CD4-positive, alpha-beta T cell (primary cell): Measurements from ENCODE around the gene GBGT1. TPM values are rescaled to one million over a fixed set of nuclear protein-coding genes. Genes with fewer than 3 reads are reported as not detected.
"Not testable (repeated sequence)": the region's sequence is repeated elsewhere in the genome, so short reads cannot be mapped to it uniquely, and the experiment has no call there.

ENCODE experiments used
- ATAC-seq: fragments of 200-7000 bp; cut with Tn5 transposase; one replicate; pipeline ENCODE4 v1.10.0; 2022; ENCODE audit warnings: mild to moderate bottlenecking; ENCODE audit not compliant: poor library complexity
- CTCF ChIA-PET: fragments of 350-600 bp; sonication (Branson Sonifier 250); formaldehyde crosslinking; loops from one replicate; lab custom pipeline; 2021; ENCODE audit warnings: antibody characterized with exemption, inconsistent platforms; lab: Charles Lee
- POLR2A ChIA-PET: fragments of 350-600 bp; sonication (Branson Sonifier 250); formaldehyde crosslinking; loops from one replicate; lab custom pipeline; 2021; ENCODE audit warnings: antibody characterized with exemption, inconsistent platforms; lab: Charles Lee
- DNase-seq, 14 experiments: peaks; one replicate each; pipeline ENCODE4 v3.0.0-alpha.2; 2013 to 2020; ENCODE audit warnings: mixed read lengths in 2 of 14
- H3K27ac ChIP-seq, 2 donors: one replicate each; pipeline versions ENCODE4 v1.5.1 to v1.7.0; 2013; ENCODE audit warnings: low read length in 2 of 2, low read depth in 1 of 2, mild to moderate bottlenecking in 1 of 2
- H3K27me3 ChIP-seq, 2 experiments: 1 replicate in 1 of 2; 2 replicates in 1 of 2; pipeline versions ENCODE4 v1.6.1 to v1.7.0; 2013; ENCODE audit warnings: low read length in 2 of 2, control low read depth in 1 of 2, mild to moderate bottlenecking in 1 of 2, moderate library complexity in 1 of 2; ENCODE audit not compliant: insufficient read depth in 2 of 2, control insufficient read depth in 1 of 2
- H3K36me3 ChIP-seq: one replicate; pipeline ENCODE4 v1.6.1; 2013; ENCODE audit warnings: low read length, control low read depth; ENCODE audit not compliant: insufficient read depth
- H3K4me1 ChIP-seq: one replicate; pipeline ENCODE4 v1.6.1; 2013; ENCODE audit warnings: low read length, control low read depth; ENCODE audit not compliant: insufficient read depth
- H3K4me3 ChIP-seq: one replicate; pipeline ENCODE4 v1.5.1; 2013; ENCODE audit warnings: mild to moderate bottlenecking, low read length, moderate library complexity
- H3K9me3 ChIP-seq, 2 experiments: 1 replicate in 1 of 2; 2 replicates in 1 of 2; pipeline versions ENCODE4 v1.6.1 to v1.7.0; 2013; ENCODE audit warnings: low read length in 2 of 2, mild to moderate bottlenecking in 2 of 2, control low read depth in 1 of 2, moderate library complexity in 1 of 2; ENCODE audit not compliant: control insufficient read depth in 1 of 2, insufficient read depth in 1 of 2
- H3K27ac Mint-ChIP-seq: one replicate; pipeline ENCODE4 v1.8.0; 2020; ENCODE audit warnings: mixed read lengths
- H3K27me3 Mint-ChIP-seq: one replicate; pipeline ENCODE4 v1.8.0; 2021; ENCODE audit warnings: mixed read lengths
- H3K36me3 Mint-ChIP-seq: one replicate; pipeline ENCODE4 v1.8.0; 2021; ENCODE audit warnings: low read depth, mixed read lengths
- H3K4me1 Mint-ChIP-seq: one replicate; pipeline ENCODE4 v1.8.0; 2021; ENCODE audit warnings: low read depth, mixed read lengths
- H3K4me3 Mint-ChIP-seq: one replicate; pipeline ENCODE4 v1.8.0; 2020; ENCODE audit warnings: mild to moderate bottlenecking, mixed read lengths
- H3K9me3 Mint-ChIP-seq: one replicate; pipeline ENCODE4 v1.8.0; 2020; ENCODE audit warnings: mixed read lengths
- CTCF ChIP-seq: fragments of 200-600 bp; IDR thresholded peaks from one replicate; pipeline ENCODE4 v1.8.0; 2022; ENCODE audit warnings: antibody characterized with exemption, mild to moderate bottlenecking
- intact Hi-C, 2 experiments: fragments of 100-400 bp; cut with DNase I in 1 of 2; cut with micrococcal nuclease in 1 of 2; formaldehyde crosslinking; loops; one replicate each; pipeline versions ENCODE4 v1.15.1 to v1.9.0; 2023 to 2025; cut with DNase I, micrococcal nuclease
- total RNA-seq, 174 experiments: library from RNA in 2 of 174; stranded (reverse) in 2 of 174; gene quantifications; one replicate each; pipeline ENCODE4 v1.2.3 and lab custom pipeline; 2021 to 2026

GBGT1 gene
- total RNA-seq, 2 experiments from 2014 or later: 1.3 to 1.8 TPM

DNA sequence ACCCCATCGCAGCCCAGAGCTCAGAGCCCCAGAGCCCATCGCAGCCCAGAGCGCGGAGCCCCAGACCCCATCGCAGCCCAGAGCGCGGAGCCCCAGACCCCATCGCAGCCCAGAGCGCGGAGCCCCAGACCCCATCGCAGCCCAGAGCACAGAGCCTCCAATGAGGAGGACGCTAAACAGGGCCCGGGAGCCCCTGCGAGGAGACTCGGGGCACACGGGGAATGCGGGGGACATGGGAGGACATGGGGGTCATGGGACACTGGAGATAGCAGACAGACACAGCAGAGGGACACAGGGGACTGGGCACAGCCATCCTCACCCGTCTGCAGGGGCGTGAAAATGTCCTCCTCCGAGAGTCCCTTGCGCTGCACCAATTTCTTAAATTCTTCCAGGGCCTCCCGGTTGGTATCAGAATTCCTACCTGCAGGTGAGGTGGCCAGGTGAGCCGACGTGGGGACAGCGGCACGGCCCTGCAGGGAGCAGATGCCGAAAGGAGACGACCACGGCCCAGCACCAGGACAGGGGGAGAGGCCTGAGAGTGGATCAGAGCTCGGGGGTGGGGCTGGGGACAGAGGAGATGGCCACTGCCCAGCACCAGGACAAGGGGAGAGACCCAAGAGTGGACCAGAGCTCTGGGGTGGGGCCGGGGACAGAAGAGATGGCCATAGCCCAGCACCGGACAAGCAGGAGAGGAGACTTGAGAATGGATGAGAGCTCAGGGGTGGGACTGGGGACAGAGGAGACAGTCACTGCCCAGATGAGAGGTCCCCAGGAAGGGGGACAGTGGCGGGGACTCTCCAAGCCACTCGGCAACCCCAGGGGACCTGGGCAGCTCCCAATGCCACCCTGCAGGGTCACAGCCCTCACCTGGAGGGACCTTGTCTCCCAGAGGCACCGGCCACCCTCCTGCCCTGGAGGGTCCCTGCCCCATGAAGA is 42.5 kb upstream of the GBGT1 start:
- no peaks in the 10 kb centered on the region for H3K4me1 Mint-ChIP-seq
- CTCF ChIA-PET: no interaction called here
- H3K9me3 ChIP-seq: peaks cover 0 to 2% of the 10 kb centered on the region in 2 experiments
- ATAC-seq (no peak), DNase-seq (no peak)
- H3K4me3 ChIP-seq: no peak overlapping the region
- H3K27ac Mint-ChIP-seq: no peak overlapping the region
- no peak for TF ChIP-seq CTCF
- H3K4me1 ChIP-seq: no peaks in the 10 kb centered on the region
- H3K9me3 Mint-ChIP-seq: no peaks in the 10 kb centered on the region
- H3K27ac ChIP-seq: no peak overlapping the region
- H3K27me3 ChIP-seq: peaks cover 3 to 8% of the 10 kb centered on the region in 2 experiments
- no peak overlapping the region for H3K4me3 Mint-ChIP-seq
- intact Hi-C loops: no loop called here
- H3K36me3 Mint-ChIP-seq: no peaks in the 10 kb centered on the region
- H3K36me3 ChIP-seq: no peaks in the 10 kb centered on the region
- POLR2A ChIA-PET: no interaction called here
- peaks cover 22% of the 10 kb centered on the region for H3K27me3 Mint-ChIP-seq

GRCh38 chr9:133205481-133205887 is 41.8 kb upstream of the GBGT1 start:
- intact Hi-C loops, H3K36me3 Mint-ChIP-seq: not testable (repeated sequence)

DNA sequence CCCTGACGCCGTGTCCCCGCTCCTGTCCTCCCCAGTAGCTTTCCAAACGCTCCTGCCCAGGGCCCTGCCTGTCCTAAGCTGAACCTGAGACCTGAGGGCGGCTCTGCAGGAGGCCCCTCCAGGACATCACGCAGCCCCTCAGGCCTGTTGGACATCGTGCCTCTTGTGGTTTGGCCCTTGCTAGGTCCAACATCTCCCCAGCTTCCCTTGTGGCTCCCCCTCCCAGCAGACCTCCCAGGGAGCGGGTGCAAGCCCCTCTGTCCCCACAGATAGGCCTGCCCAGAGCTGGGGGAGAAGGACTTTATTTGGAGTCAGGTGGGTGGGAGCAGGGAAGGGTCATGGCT is 41.3 kb upstream of the GBGT1 start:
- Histone ChIP-seq H3K4me3 (no peak overlapping the region), H3K27ac (no peak overlapping the region), H3K9me3 (peaks cover 0 to 3% of the 10 kb centered on the region in 2 experiments), H3K27me3 (peaks cover 4% of the 10 kb centered on the region in 2 experiments), H3K36me3 (no peaks in the 10 kb centered on the region), H3K4me1 (no peaks in the 10 kb centered on the region)
- Mint-ChIP-seq H3K4me1 (peaks cover 3% of the 10 kb centered on the region), H3K4me3 (no peak overlapping the region), H3K27me3 (peaks cover 9% of the 10 kb centered on the region), H3K9me3 (no peaks in the 10 kb centered on the region), H3K36me3 (no peaks in the 10 kb centered on the region), H3K27ac (no peak overlapping the region)
- ChIA-PET CTCF (no interaction called here), POLR2A (no interaction called here)
- intact Hi-C loops: no loop called here
- no peak for DNase-seq
- TF ChIP-seq CTCF: no peak
- no peak for ATAC-seq

More at GRCh38 chr9:133205481-133205887, 41.8 kb upstream of the GBGT1 start:
- H3K4me3 ChIP-seq, H3K4me3 Mint-ChIP-seq, ATAC-seq, H3K27ac Mint-ChIP-seq, H3K4me1 ChIP-seq, H3K27ac ChIP-seq, CTCF ChIA-PET, H3K4me1 Mint-ChIP-seq, H3K27me3 ChIP-seq, H3K36me3 ChIP-seq, H3K9me3 ChIP-seq, DNase-seq, H3K9me3 Mint-ChIP-seq, POLR2A ChIA-PET: not testable (repeated sequence)
- H3K27me3 Mint-ChIP-seq: peaks cover 14% of the 10 kb centered on the region
